Astrocyte (in vitro differentiated cells and primary cell): ENCODE measurements around the gene DLGAP1. TPM values are rescaled to one million over a fixed set of nuclear protein-coding genes. Genes with fewer than 3 reads are reported as not detected.

Source experiments
- DNase-seq: peaks from one replicate; pipeline ENCODE4 v3.0.0-alpha.2; 2010; ENCODE audit warnings: low read depth
- FAIRE-seq: peaks from 2 replicates; lab custom pipeline; 2011; peaks lifted over from hg19 to GRCh38; lab: Jason Lieb, UNC
- H2AFZ ChIP-seq: 2 replicates; pipeline ENCODE4 v1.6.0; 2012; ENCODE audit warnings: low read depth, low read length, inconsistent platforms
- H3K27ac ChIP-seq: 2 replicates; pipeline ENCODE4 v1.5.1; 2011; ENCODE audit warnings: low read depth, low read length, inconsistent platforms
- H3K27me3 ChIP-seq: 2 replicates; pipeline ENCODE4 v1.6.0; 2011; ENCODE audit warnings: low read length, inconsistent platforms; ENCODE audit not compliant: insufficient read depth
- H3K36me3 ChIP-seq: 2 replicates; pipeline ENCODE4 v1.5.1; 2011; ENCODE audit warnings: low read length, inconsistent platforms; ENCODE audit not compliant: insufficient read depth
- H3K4me1 ChIP-seq: 2 replicates; pipeline ENCODE4 v1.5.1; 2011; ENCODE audit warnings: low read length, inconsistent platforms; ENCODE audit not compliant: insufficient read depth
- H3K4me2 ChIP-seq: 2 replicates; pipeline ENCODE4 v1.6.0; 2012; ENCODE audit warnings: low read length, inconsistent platforms
- H3K4me3 ChIP-seq: 2 replicates; pipeline ENCODE4 v1.5.1; 2011; ENCODE audit warnings: low read depth, mild to moderate bottlenecking, low read length, inconsistent platforms; ENCODE audit not compliant: insufficient read depth
- H3K79me2 ChIP-seq: 2 replicates; pipeline ENCODE4 v1.6.0; 2012; ENCODE audit warnings: mild to moderate bottlenecking, low read length, inconsistent platforms; ENCODE audit not compliant: insufficient read depth
- H3K9ac ChIP-seq: 2 replicates; pipeline ENCODE4 v1.6.0; 2012; ENCODE audit warnings: mild to moderate bottlenecking, low read length, inconsistent platforms
- H3K9me3 ChIP-seq: 2 replicates; pipeline ENCODE4 v1.5.1; 2012; ENCODE audit warnings: low read depth, mild to moderate bottlenecking, low read length, inconsistent platforms; ENCODE audit not compliant: insufficient read depth
- H4K20me1 ChIP-seq: 2 replicates; pipeline ENCODE4 v1.6.0; 2012; ENCODE audit warnings: low read length, inconsistent platforms; ENCODE audit not compliant: insufficient read depth
- H3K27ac Mint-ChIP-seq: one replicate; pipeline ENCODE4 v1.8.0; 2021; ENCODE audit warnings: mild to moderate bottlenecking, mixed read lengths; ENCODE audit not compliant: unreplicated experiment
- H3K27me3 Mint-ChIP-seq: one replicate; pipeline ENCODE4 v1.8.0; 2021; ENCODE audit warnings: low read depth, mixed read lengths; ENCODE audit not compliant: unreplicated experiment
- H3K36me3 Mint-ChIP-seq: one replicate; pipeline ENCODE4 v1.8.0; 2021; ENCODE audit warnings: low read depth, mixed read lengths; ENCODE audit not compliant: unreplicated experiment
- H3K4me1 Mint-ChIP-seq: one replicate; pipeline ENCODE4 v1.8.0; 2021; ENCODE audit warnings: low read depth, mixed read lengths; ENCODE audit not compliant: unreplicated experiment
- H3K4me3 Mint-ChIP-seq: one replicate; pipeline ENCODE4 v1.8.0; 2021; ENCODE audit warnings: mild to moderate bottlenecking, moderate library complexity, mixed read lengths; ENCODE audit not compliant: unreplicated experiment
- H3K9me3 Mint-ChIP-seq: one replicate; pipeline ENCODE4 v1.8.0; 2021; ENCODE audit warnings: mild to moderate bottlenecking, mixed read lengths; ENCODE audit not compliant: unreplicated experiment
- CTCF ChIP-seq: IDR thresholded peaks from 2 replicates; pipeline ENCODE4 v1.5.1; 2011; ENCODE audit warnings: low read depth, mild to moderate bottlenecking, inconsistent platforms, low read length, moderate library complexity; ENCODE audit not compliant: insufficient read depth
- EZH2 ChIP-seq: IDR thresholded peaks from 2 replicates; pipeline ENCODE4 v1.6.1; 2012; ENCODE audit warnings: mild to moderate bottlenecking, low read length, inconsistent platforms; ENCODE audit not compliant: insufficient read depth
- total RNA-seq: library from RNA; stranded (reverse); gene quantifications from 2 replicates; pipeline ENCODE4 v1.2.1, GENCODE V29; 2021

The DLGAP1 gene
- total RNA-seq, 1 donor from 2014 or later, result 2.3 TPM

GRCh38 chr18:3979024-3979423 is 476.1 kb downstream of the DLGAP1 start:
- H3K36me3 Mint-ChIP-seq, result no peaks in the 10 kb centered on the region
- Histone ChIP-seq H3K9ac (no peak overlapping the region), H3K4me2 (no peak overlapping the region), H4K20me1 (no peaks in the 10 kb centered on the region), H3K79me2 (no peaks in the 10 kb centered on the region), H3K27me3 (no peaks in the 10 kb centered on the region), H3K9me3 (no peaks in the 10 kb centered on the region), H3K36me3 (no peaks in the 10 kb centered on the region), H3K4me3 (no peak overlapping the region), H2AFZ (no peak overlapping the region), H3K27ac (no peak overlapping the region), H3K4me1 (peaks cover 16% of the 10 kb centered on the region)
- H3K27ac Mint-ChIP-seq, result no peak overlapping the region
- H3K27me3 Mint-ChIP-seq, result no peaks in the 10 kb centered on the region
- FAIRE-seq (no peak), DNase-seq (no peak)
- H3K4me3 Mint-ChIP-seq, result no peak overlapping the region
- TF ChIP-seq EZH2, result no peak
- TF ChIP-seq CTCF, result no peak
- H3K9me3 Mint-ChIP-seq, result peaks cover 6% of the 10 kb centered on the region
- H3K4me1 Mint-ChIP-seq, result peaks cover 7% of the 10 kb centered on the region

- H3K4me2 ChIP-seq, result no peak overlapping the region
- no peak overlapping the region for H3K9ac ChIP-seq
- Mint-ChIP-seq H3K27ac (no peak overlapping the region), H3K36me3 (no peaks in the 10 kb centered on the region), H3K4me1 (peaks cover 6% of the 10 kb centered on the region), H3K27me3 (no peaks in the 10 kb centered on the region), H3K9me3 (peaks cover 1% of the 10 kb centered on the region), H3K4me3 (no peak overlapping the region)
- no peaks in the 10 kb centered on the region for H3K9me3 ChIP-seq
- H2AFZ ChIP-seq, result no peak overlapping the region
- H3K4me1 ChIP-seq, result no peaks in the 10 kb centered on the region
- DNase-seq (no peak), FAIRE-seq (no peak)
- H3K4me3 ChIP-seq, result no peak overlapping the region
- H3K27me3 ChIP-seq, result no peaks in the 10 kb centered on the region
- no peak overlapping the region for H3K27ac ChIP-seq
- no peak for TF ChIP-seq CTCF
- no peak for TF ChIP-seq EZH2
- H4K20me1 ChIP-seq, result no peaks in the 10 kb centered on the region
- no peaks in the 10 kb centered on the region for H3K79me2 ChIP-seq
- no peaks in the 10 kb centered on the region for H3K36me3 ChIP-seq
Observed at GRCh38 chr18:3973191-3973850, 481.8 kb downstream of the DLGAP1 start.

GRCh38 chr18:3972291-3972930 is 482.7 kb downstream of the DLGAP1 start:
- Mint-ChIP-seq H3K4me1 (peaks cover 10% of the 10 kb centered on the region), H3K9me3 (no peaks in the 10 kb centered on the region), H3K27me3 (no peaks in the 10 kb centered on the region), H3K4me3 (no peak overlapping the region), H3K27ac (no peak overlapping the region), H3K36me3 (no peaks in the 10 kb centered on the region)
- H3K4me1 ChIP-seq, result peaks cover 2% of the 10 kb centered on the region
- no peak for FAIRE-seq
- no peaks in the 10 kb centered on the region for H3K36me3 ChIP-seq
- no peak overlapping the region for H3K4me2 ChIP-seq
- no peaks in the 10 kb centered on the region for H3K79me2 ChIP-seq
- no peak overlapping the region for H2AFZ ChIP-seq
- DNase-seq, result peak; percentile 6
- H3K27ac ChIP-seq, result no peak overlapping the region
- H3K4me3 ChIP-seq, result no peak overlapping the region
- TF ChIP-seq CTCF (no peak), EZH2 (no peak)
- H3K9ac ChIP-seq, result no peak overlapping the region
- H3K9me3 ChIP-seq, result no peaks in the 10 kb centered on the region
- no peaks in the 10 kb centered on the region for H3K27me3 ChIP-seq
- H4K20me1 ChIP-seq, result no peaks in the 10 kb centered on the region
